Brain pericyte (primary cell): Measurements from ENCODE around the gene RHBDF2.

Experiments used
- DNase-seq: peaks from one replicate; pipeline ENCODE4 v3.0.0-alpha.2; 2012; ENCODE audit warnings: low read depth, low spot score

Gene RHBDF2

GRCh38 chr17:76439314-76439928 lies 61.8 kb downstream of the RHBDF2 start:
- no peak for DNase-seq

DNA sequence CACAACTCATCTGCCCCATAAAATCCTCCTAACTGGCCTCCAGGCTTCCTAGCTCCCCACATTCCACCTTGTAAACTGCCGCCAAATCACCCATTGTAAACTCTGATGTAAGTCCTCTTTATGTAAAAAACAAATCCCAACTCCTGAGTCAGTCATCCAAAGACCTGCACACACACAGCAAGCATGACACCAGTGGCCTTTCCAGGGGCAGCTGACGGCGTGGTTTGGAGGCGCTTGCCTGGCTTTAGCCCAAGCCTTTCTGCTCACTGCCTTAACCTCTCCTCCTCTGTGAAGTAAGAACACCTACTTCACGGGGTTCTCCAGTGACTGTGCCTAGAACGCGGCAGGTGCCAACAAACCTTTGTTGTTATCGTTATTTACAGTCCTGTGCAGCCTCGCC lies 62.3 kb downstream of the RHBDF2 start:
- DNase-seq: no peak

DNA sequence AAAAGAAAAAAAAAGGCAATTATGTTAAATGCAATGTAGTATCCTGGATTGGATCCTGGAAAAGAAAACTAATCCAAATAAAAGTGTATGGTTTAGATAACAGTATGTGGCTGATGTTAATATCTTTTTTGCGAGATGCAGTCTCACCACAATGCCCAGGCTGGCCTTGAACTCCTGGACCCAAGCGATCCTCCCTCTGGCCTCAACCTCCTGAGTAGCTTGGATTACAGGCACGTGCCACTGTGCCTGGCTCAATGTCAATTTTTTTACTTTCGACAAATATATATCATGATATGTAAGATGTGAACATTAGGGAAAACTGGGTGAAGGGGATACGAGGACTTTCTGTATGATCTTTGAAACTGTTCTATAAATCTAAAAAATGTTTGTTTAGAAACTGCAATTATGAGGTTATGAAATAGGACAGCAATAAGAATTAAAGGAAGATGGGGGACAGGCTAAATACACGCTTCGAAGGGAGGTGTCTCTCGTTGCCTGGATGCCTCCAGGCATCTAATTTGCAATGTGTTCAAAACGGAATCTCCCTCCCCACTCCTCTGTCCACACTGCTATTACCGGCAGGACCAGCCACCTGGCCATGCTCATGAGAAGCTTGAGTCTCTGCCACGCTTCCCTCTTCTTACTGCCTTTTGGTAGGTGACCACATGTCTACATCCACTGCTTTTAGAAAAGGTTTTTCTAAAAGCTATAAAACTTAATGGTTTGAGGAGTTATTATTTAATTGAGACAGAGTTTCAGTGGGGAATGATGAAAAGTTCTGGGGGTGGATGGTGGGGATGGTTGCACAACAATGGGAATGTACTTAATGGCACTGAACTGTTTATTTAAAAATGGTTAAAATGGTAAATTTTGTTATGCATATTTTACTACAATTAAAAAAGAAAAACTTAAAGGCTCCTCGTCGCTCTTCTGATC lies 63.5 kb downstream of the RHBDF2 start:
- DNase-seq: no peak

GRCh38 chr17:76435751-76436150 lies 65.5 kb downstream of the RHBDF2 start:
- DNase-seq: no peak

DNA sequence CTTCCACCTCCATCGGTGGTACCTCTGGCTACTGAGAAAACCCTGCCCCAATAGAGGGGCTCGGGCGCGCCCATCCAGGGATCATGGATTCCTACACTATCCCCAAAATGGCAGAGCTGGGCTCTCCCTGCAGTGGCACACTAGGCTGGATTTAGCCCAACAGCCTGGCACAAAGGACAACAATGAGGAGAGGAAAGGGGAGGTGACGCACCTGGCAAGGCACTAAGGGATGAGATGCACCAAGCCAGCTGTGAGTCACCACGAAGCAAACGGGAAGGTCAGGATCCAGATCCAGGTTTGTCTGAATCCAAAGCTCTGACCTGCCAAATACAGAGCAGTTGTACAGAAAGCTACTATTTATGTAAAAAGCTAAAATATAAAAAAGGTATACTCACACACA lies 66.4 kb downstream of the RHBDF2 start:
- no peak for DNase-seq

GRCh38 chr17:76433693-76434092 lies 67.5 kb downstream of the RHBDF2 start:
- DNase-seq: no peak

- no peak for DNase-seq
Observed at GRCh38 chr17:76432712-76433336, 68.4 kb downstream of the RHBDF2 start.

DNA sequence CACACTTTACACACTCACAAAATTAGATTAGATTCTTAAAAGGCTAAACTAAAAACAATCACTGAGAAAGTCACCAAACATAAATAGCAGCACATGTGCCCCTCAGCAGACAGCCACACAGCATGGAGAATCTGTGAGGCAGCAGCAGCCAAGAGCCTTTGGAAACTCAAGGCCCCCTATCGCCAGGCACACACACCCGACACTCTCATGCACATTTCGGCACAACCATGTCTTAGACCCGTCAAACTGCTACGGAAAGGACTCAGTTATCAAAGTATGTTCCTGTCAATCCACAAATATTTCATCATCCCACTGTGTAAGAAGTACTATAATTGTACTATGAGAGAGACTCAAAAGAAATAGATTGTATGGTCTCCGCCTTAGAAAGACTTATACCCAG lies 69.2 kb downstream of the RHBDF2 start:
- DNase-seq: no peak

GRCh38 chr17:76431509-76431908 lies 69.7 kb downstream of the RHBDF2 start:
- no peak for DNase-seq

GRCh38 chr17:76428511-76428910 lies 72.7 kb downstream of the RHBDF2 start:
- DNase-seq: no peak

GRCh38 chr17:76427501-76428231 lies 73.6 kb downstream of the RHBDF2 start:
- DNase-seq: no peak

DNA sequence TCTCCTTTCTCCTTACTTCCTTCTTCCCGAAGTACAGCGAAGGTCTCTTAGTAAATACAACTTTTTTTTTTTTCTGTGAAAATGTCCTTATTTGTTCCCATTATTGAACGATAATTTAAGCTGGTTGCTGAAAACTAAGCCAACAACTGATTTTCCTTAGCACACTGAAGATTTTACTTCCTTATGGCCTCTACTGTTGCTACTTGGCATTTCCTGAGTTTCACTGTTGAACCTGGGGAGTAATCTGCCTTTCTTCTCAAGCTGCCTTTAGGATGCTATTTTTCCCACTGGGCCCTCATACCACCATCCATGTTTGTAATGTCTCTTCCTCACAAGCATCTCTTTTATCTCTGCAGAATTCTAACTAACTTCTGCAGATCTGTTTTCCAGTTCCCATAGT lies 74.4 kb downstream of the RHBDF2 start:
- DNase-seq: no peak

DNA sequence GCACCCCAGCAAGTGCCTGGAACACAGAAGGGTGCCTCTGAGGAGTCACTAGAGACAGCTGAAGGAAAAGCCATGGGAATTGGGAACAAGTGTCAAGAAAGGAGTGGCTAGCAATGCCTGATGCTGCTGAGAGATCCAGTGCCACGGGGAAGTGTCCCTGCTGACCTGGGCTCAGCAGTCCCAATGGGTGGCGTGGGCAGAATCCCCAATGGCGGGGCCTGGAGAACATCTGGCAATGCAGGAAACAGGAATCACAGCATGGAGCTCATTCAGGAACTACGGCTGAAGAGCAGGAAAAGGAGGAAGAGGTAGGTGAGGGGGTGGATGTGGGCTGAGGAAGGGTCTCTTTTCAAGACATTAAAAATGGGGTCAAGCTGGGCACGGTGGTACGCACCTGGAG lies 78.4 kb downstream of the RHBDF2 start:
- no peak for DNase-seq

- DNase-seq: no peak
Observed at GRCh38 chr17:76422406-76422805, 78.8 kb downstream of the RHBDF2 start.

- DNase-seq: no peak
Observed at GRCh38 chr17:76421044-76421407, 80.2 kb downstream of the RHBDF2 start.
